CD8-positive, alpha-beta memory T cell (primary cell): ENCODE measurements around the gene COL13A1. TPM values are rescaled to one million over a fixed set of nuclear protein-coding genes. Genes with fewer than 3 reads are reported as not detected.

ENCODE experiments used
- CTCF ChIA-PET: fragments of 350-600 bp; sonication (Branson Sonifier 250); formaldehyde crosslinking; loops from one replicate; lab custom pipeline; 2021; ENCODE audit warnings: antibody characterized with exemption; lab: Charles Lee
- POLR2A ChIA-PET: fragments of 350-600 bp; sonication (Branson Sonifier 250); formaldehyde crosslinking; loops from one replicate; lab custom pipeline; 2021; ENCODE audit warnings: antibody characterized with exemption; lab: Charles Lee
- DNase-seq, 5 donors: peaks; one replicate each; pipeline versions ENCODE4 v3.0.0 to v3.0.0-alpha.2; 2020 to 2022; ENCODE audit warnings: mixed read lengths in 1 of 5
- H3K27ac ChIP-seq: one replicate; pipeline ENCODE4 v1.7.0; 2013; ENCODE audit warnings: low read depth, mild to moderate bottlenecking, low read length, moderate library complexity
- H3K27me3 ChIP-seq: 2 replicates; pipeline ENCODE4 v1.7.0; 2013; ENCODE audit warnings: low read length, mild to moderate bottlenecking; ENCODE audit not compliant: insufficient read depth, poor library complexity, severe bottlenecking
- H3K36me3 ChIP-seq: 2 replicates; pipeline ENCODE4 v1.7.0; 2013; ENCODE audit warnings: mild to moderate bottlenecking, low read length, moderate library complexity; ENCODE audit not compliant: insufficient read depth
- H3K4me1 ChIP-seq: 2 replicates; pipeline ENCODE4 v1.7.0; 2013; ENCODE audit warnings: mild to moderate bottlenecking, low read length, moderate library complexity; ENCODE audit not compliant: insufficient read depth
- H3K4me3 ChIP-seq: 2 replicates; pipeline ENCODE4 v1.7.0; 2013; ENCODE audit warnings: mild to moderate bottlenecking, low read length
- H3K9me3 ChIP-seq: 2 replicates; pipeline ENCODE4 v1.7.0; 2013; ENCODE audit warnings: mild to moderate bottlenecking, low read length
- H3K27ac Mint-ChIP-seq, 8 donors: one replicate each; pipeline ENCODE4 v1.8.0; 2020 to 2021; ENCODE audit warnings: mixed read lengths in 8 of 8, mild to moderate bottlenecking in 6 of 8, inconsistent platforms in 3 of 8, moderate library complexity in 3 of 8
- H3K27me3 Mint-ChIP-seq, 2 donors: one replicate each; pipeline ENCODE4 v1.8.0; 2020 to 2021; ENCODE audit warnings: mixed read lengths in 2 of 2, mild to moderate bottlenecking in 1 of 2, moderate library complexity in 1 of 2
- H3K36me3 Mint-ChIP-seq, 3 donors: one replicate each; pipeline ENCODE4 v1.8.0; 2020 to 2021; ENCODE audit warnings: mixed read lengths in 3 of 3, inconsistent platforms in 1 of 3, mild to moderate bottlenecking in 1 of 3
- H3K4me1 Mint-ChIP-seq, 3 donors: one replicate each; pipeline ENCODE4 v1.8.0; 2020 to 2021; ENCODE audit warnings: mixed read lengths in 3 of 3, inconsistent platforms in 1 of 3, mild to moderate bottlenecking in 1 of 3
- H3K4me3 Mint-ChIP-seq, 7 donors: one replicate each; pipeline ENCODE4 v1.8.0; 2020 to 2021; ENCODE audit warnings: mixed read lengths in 7 of 7, mild to moderate bottlenecking in 6 of 7, moderate library complexity in 4 of 7, inconsistent platforms in 2 of 7
- H3K9me3 Mint-ChIP-seq, 5 donors: one replicate each; pipeline ENCODE4 v1.8.0; 2020 to 2022; ENCODE audit warnings: mixed read lengths in 5 of 5, mild to moderate bottlenecking in 3 of 5, moderate library complexity in 2 of 5, inconsistent platforms in 1 of 5
- polyA plus RNA-seq: library from polyadenylated mRNA; unstranded; fragments of 300-500 nt; fragmentation: Illumina TruSeq; gene quantifications from one replicate; pipeline ENCODE4 v1.2.3, GENCODE V29; 2021
- total RNA-seq, 2 experiments: library from RNA; stranded (reverse); gene quantifications; one replicate each; pipeline ENCODE4 v1.2.3, GENCODE V29; 2021

The COL13A1 gene
- total and polyA plus RNA-seq, 3 experiments from 2014 or later, result not detected

- Mint-ChIP-seq H3K27me3 (peaks cover 12 to 22% of the 10 kb centered on the region in 2 donors), H3K9me3 (no peaks in the 10 kb centered on the region), H3K27ac (no peak overlapping the region), H3K36me3 (no peaks in the 10 kb centered on the region), H3K4me1 (no peaks in the 10 kb centered on the region), H3K4me3 (peak overlapping the region in 1 of 7 donors; percentile 33)
- no peak for DNase-seq
- no peaks in the 10 kb centered on the region for H3K9me3 ChIP-seq
- POLR2A ChIA-PET, result no interaction called here
- H3K27ac ChIP-seq, result no peak overlapping the region
- no peaks in the 10 kb centered on the region for H3K36me3 ChIP-seq
- no peak overlapping the region for H3K4me3 ChIP-seq
- CTCF ChIA-PET, result interaction anchor here (1.9 kb wide), 1 partner anchor 13 kb away, joined by 4 read pairs; no protein-coding TSS in a partner anchor
- no peaks in the 10 kb centered on the region for H3K27me3 ChIP-seq
- H3K4me1 ChIP-seq, result no peaks in the 10 kb centered on the region
These were observed 110.2 kb downstream of the COL13A1 start for GRCh38 chr10:69911613-69912528.

- Mint-ChIP-seq H3K27me3 (peaks cover 10 to 22% of the 10 kb centered on the region in 2 donors), H3K36me3 (no peaks in the 10 kb centered on the region), H3K27ac (no peak overlapping the region), H3K4me3 (no peak overlapping the region), H3K9me3 (no peaks in the 10 kb centered on the region), H3K4me1 (no peaks in the 10 kb centered on the region)
- Histone ChIP-seq H3K36me3 (no peaks in the 10 kb centered on the region), H3K4me3 (no peak overlapping the region), H3K4me1 (no peaks in the 10 kb centered on the region), H3K9me3 (no peaks in the 10 kb centered on the region), H3K27ac (no peak overlapping the region), H3K27me3 (no peaks in the 10 kb centered on the region)
- no peak for DNase-seq
- ChIA-PET CTCF (no interaction called here), POLR2A (no interaction called here)
These were observed 110.9 kb downstream of the COL13A1 start for GRCh38 chr10:69912589-69912988.

- Mint-ChIP-seq H3K4me1 (no peaks in the 10 kb centered on the region), H3K27ac (no peak overlapping the region), H3K9me3 (no peaks in the 10 kb centered on the region), H3K36me3 (no peaks in the 10 kb centered on the region), H3K27me3 (peaks cover 14 to 27% of the 10 kb centered on the region in 2 donors), H3K4me3 (no peak overlapping the region)
- Histone ChIP-seq H3K4me3 (no peak overlapping the region), H3K9me3 (no peaks in the 10 kb centered on the region), H3K27ac (no peak overlapping the region), H3K27me3 (no peaks in the 10 kb centered on the region), H3K36me3 (no peaks in the 10 kb centered on the region), H3K4me1 (no peaks in the 10 kb centered on the region)
- POLR2A ChIA-PET, result no interaction called here
- no peak for DNase-seq
- CTCF ChIA-PET, result interaction anchor here (0.9 to 1.4 kb wide), 4 partner anchors 9 to 37 kb away, joined by 3 to 5 read pairs (median 4); no protein-coding TSS in a partner anchor
These were observed 112.1 kb downstream of the COL13A1 start for GRCh38 chr10:69913606-69914382.

- Histone ChIP-seq H3K4me1 (no peaks in the 10 kb centered on the region), H3K4me3 (no peak overlapping the region), H3K36me3 (no peaks in the 10 kb centered on the region), H3K27me3 (no peaks in the 10 kb centered on the region), H3K9me3 (no peaks in the 10 kb centered on the region), H3K27ac (no peak overlapping the region)
- ChIA-PET CTCF (interaction anchor here (0.7 to 1.4 kb wide), 7 partner anchors 9 to 1575 kb away, joined by 3 to 5 read pairs (median 3); no protein-coding TSS in a partner anchor), POLR2A (no interaction called here)
- peaks cover 9 to 30% of the 10 kb centered on the region in 2 donors for H3K27me3 Mint-ChIP-seq
- H3K9me3 Mint-ChIP-seq, result no peaks in the 10 kb centered on the region
- no peaks in the 10 kb centered on the region for H3K4me1 Mint-ChIP-seq
- DNase-seq, result peak; percentile 14 to 55 (median 24)
- no peaks in the 10 kb centered on the region for H3K36me3 Mint-ChIP-seq
- no peak overlapping the region for H3K27ac Mint-ChIP-seq
- no peak overlapping the region for H3K4me3 Mint-ChIP-seq
These were observed 112.9 kb downstream of the COL13A1 start for GRCh38 chr10:69914398-69915214.

DNA sequence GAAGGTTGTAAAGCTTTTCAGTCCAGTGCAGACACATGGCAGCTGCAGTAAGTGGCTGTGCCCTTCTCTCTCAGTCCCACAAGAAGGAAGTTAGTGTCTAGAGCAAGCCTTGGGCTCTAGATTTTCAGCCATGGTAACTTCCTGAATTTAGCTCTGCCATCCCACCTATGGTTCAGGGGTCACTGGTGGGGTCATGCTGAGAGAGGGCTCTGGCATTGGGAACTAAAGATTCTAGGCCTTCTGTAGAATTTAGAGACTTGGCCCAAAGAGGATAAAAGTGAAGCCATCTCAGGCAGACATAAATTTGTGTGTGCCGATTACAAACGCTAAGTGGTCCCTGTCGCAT lies 113.5 kb downstream of the COL13A1 start:
- Histone ChIP-seq H3K4me1 (no peaks in the 10 kb centered on the region), H3K27ac (no peak overlapping the region), H3K9me3 (no peaks in the 10 kb centered on the region), H3K27me3 (no peaks in the 10 kb centered on the region), H3K4me3 (no peak overlapping the region), H3K36me3 (no peaks in the 10 kb centered on the region)
- Mint-ChIP-seq H3K4me3 (no peak overlapping the region), H3K9me3 (no peaks in the 10 kb centered on the region), H3K36me3 (no peaks in the 10 kb centered on the region), H3K4me1 (no peaks in the 10 kb centered on the region), H3K27ac (no peak overlapping the region), H3K27me3 (peaks cover 9 to 30% of the 10 kb centered on the region in 2 donors)
- ChIA-PET CTCF (interaction anchor here (0.7 to 1.4 kb wide), 6 partner anchors 8 to 1574 kb away, joined by 3 to 5 read pairs (median 3); no protein-coding TSS in a partner anchor), POLR2A (no interaction called here)
- DNase-seq, result no peak

GRCh38 chr10:69916118-69916517 lies 114.4 kb downstream of the COL13A1 start:
- POLR2A ChIA-PET, result no interaction called here
- no peaks in the 10 kb centered on the region for H3K36me3 ChIP-seq
- no peaks in the 10 kb centered on the region for H3K9me3 Mint-ChIP-seq
- H3K27me3 ChIP-seq, result no peaks in the 10 kb centered on the region
- no peaks in the 10 kb centered on the region for H3K4me1 ChIP-seq
- H3K27ac Mint-ChIP-seq, result no peak overlapping the region
- no peak for DNase-seq
- CTCF ChIA-PET, result no interaction called here
- no peak overlapping the region for H3K27ac ChIP-seq
- H3K4me3 ChIP-seq, result no peak overlapping the region
- H3K4me3 Mint-ChIP-seq, result no peak overlapping the region
- no peaks in the 10 kb centered on the region for H3K9me3 ChIP-seq
- peaks cover 9 to 30% of the 10 kb centered on the region in 2 donors for H3K27me3 Mint-ChIP-seq
- no peaks in the 10 kb centered on the region for H3K4me1 Mint-ChIP-seq
- H3K36me3 Mint-ChIP-seq, result no peaks in the 10 kb centered on the region

DNA sequence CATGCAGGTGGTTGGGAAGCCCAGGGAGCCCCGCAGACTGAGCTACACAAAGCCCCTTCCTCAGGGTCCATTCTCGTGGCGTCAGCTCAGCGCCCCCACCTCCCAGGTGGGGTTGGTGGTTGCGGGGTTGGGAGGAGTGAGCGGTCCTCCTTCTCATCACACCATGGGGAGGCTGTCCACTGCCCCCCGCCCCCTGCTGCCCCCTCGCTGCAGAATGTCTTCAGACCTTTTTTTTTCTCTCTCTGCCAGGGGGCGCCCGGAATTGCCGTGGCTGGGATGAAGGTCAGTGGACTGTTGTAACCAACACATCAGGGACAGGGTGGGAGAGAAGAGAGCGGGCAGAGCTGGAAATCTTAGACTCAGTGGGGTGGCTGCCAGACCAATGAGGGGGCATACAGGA lies 116.3 kb downstream of the COL13A1 start:
- H3K27ac Mint-ChIP-seq, result no peak overlapping the region
- no peaks in the 10 kb centered on the region for H3K4me1 Mint-ChIP-seq
- ChIA-PET POLR2A (no interaction called here), CTCF (interaction anchor here (0.6 kb wide), 1 partner anchor 299 kb away, joined by 3 read pairs; no protein-coding TSS in a partner anchor)
- no peak overlapping the region for H3K4me3 Mint-ChIP-seq
- no peaks in the 10 kb centered on the region for H3K36me3 Mint-ChIP-seq
- peaks cover 8 to 27% of the 10 kb centered on the region in 2 donors for H3K27me3 Mint-ChIP-seq
- DNase-seq, result no peak
- H3K9me3 ChIP-seq, result no peaks in the 10 kb centered on the region
- no peaks in the 10 kb centered on the region for H3K27me3 ChIP-seq
- H3K4me3 ChIP-seq, result no peak overlapping the region
- no peak overlapping the region for H3K27ac ChIP-seq
- no peaks in the 10 kb centered on the region for H3K36me3 ChIP-seq
- no peaks in the 10 kb centered on the region for H3K4me1 ChIP-seq
- H3K9me3 Mint-ChIP-seq, result no peaks in the 10 kb centered on the region
